Limb (tissue), 2 donors: ENCODE data around the gene ASB3.
"Not testable (repeated sequence)": the region's sequence is repeated elsewhere in the genome, so short reads cannot be mapped to it uniquely, and the experiment has no call there.

Experiments used
- DNase-seq, 2 donors: peaks; one replicate each; pipeline ENCODE4 v3.0.0-alpha.2; 2016; ENCODE audit errors: extremely low spot score in 2 of 2

Gene ASB3, protein sequence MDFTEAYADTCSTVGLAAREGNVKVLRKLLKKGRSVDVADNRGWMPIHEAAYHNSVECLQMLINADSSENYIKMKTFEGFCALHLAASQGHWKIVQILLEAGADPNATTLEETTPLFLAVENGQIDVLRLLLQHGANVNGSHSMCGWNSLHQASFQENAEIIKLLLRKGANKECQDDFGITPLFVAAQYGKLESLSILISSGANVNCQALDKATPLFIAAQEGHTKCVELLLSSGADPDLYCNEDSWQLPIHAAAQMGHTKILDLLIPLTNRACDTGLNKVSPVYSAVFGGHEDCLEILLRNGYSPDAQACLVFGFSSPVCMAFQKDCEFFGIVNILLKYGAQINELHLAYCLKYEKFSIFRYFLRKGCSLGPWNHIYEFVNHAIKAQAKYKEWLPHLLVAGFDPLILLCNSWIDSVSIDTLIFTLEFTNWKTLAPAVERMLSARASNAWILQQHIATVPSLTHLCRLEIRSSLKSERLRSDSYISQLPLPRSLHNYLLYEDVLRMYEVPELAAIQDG

GRCh38 chr2:53786705-53787613 lies at the start of gene ASB3, which contains the start of gene ERLEC1:
ASB3 (minus strand) TSS chr2:53786953; CDS start chr2:53765572, 21,381 bp downstream.
ERLEC1 (plus strand) TSS chr2:53787044; CDS start chr2:53787211, 167 bp downstream.
- peak; percentile 89 to 94 for DNase-seq

- DNase-seq = not testable (repeated sequence)
These were observed 43.2 kb upstream of the ASB3 start for GRCh38 chr2:53829980-53830290.

- no peak for DNase-seq
These were observed 42.7 kb upstream of the ASB3 start for GRCh38 chr2:53829273-53829979.

GRCh38 chr2:53828331-53828730 lies 41.6 kb upstream of the ASB3 start:
- DNase-seq = no peak

GRCh38 chr2:53827398-53828175 lies 40.8 kb upstream of the ASB3 start:
- no peak for DNase-seq

- DNase-seq = peak in 1 of 2 donors; percentile 15
These were observed 40.0 kb upstream of the ASB3 start for GRCh38 chr2:53826587-53827397.

DNA sequence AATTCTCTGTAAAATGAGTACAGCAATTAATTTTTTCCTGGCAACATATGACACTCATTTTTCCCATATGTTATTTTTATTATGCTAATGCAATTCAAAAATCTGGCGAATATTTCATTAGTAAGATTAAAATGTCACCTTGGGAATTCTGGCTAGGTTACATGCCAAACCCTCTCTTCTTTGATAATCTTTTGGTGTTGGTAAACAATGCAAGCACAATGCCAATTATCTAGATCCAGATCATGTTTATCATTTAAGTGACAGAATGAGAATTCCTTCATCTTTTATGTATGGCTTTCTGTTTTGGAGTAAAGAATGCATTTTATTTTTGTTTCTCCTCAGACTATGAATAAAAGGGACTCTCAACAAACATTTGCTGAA lies 39.3 kb upstream of the ASB3 start:
- no peak for DNase-seq

DNA sequence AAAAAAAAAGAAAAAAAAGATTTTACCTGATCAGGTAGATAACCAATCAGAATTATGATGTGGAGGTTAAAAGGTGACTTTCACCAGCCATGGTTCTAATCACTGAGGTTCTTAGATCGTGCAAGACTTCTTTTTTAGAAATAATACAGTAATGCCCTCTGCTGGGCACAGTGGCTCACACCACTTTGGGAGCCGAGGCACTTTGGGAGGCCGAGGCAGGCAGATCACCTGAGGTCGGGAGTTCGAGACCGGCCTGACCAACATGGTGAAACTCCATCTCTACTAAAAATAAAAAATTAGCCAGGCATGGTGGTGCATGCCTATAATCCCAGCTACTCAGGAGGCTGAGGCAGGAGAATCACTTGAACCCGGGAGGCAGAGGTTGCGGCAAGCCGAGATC lies 36.9 kb upstream of the ASB3 start:
- DNase-seq = not testable (repeated sequence)

DNA sequence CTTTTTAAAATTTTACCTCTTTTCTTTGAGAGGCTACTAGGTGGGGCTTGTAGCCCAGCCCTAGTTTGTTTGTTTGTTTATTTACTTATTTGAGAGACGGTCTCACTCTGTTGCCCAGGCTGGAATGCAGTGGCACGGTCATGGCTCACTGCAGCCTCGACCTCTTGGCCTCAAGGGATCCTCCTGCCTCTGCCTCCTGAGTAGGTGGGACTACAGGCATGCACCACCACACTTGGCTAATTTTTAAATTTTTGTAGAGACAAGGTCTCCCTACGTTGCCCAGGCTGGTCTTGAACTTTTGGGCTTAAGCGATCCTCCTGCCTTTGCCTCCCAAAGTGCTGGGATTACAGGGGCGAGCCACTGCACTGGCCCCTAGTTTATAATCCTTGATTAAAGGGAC lies 35.1 kb upstream of the ASB3 start:
- DNase-seq = no peak

DNA sequence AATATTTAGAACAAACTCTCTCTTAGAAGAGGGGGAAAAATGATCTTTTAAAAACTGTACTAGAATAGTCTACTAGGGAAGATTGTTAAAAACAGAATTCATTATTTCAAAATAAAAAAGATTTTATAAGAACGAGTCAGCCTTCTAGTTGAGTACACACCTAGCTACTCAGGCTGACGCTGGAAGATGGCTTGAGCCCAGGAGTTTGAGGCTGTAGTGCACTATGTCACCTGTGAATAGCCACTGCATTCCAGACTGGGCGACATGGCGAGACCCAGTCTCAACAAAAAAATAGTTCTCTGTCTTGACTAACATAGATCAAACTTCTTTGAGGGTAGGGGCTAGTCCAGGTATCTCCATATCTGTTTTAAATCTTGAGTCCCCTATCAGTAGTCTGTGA lies 34.0 kb upstream of the ASB3 start:
- no peak for DNase-seq

DNA sequence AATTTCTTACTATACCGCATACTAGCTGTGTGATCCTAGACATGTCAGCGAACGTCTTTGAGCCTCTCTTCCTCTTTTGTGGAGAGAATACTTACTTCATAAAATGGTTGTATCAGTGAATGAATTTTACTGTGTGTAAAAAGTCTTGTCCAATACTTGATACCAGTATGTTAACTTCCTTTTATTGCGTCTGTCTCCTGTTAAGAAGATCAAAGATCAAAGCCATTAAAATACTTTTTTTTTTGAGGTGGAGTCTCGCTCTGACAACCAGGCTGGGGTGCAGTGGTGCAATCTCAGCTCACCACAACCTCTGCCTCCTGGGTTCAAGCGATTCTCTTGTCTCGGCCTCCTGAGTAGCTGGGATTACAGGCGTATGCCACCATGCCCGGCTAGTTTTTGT lies 33.3 kb upstream of the ASB3 start:
- no peak for DNase-seq

GRCh38 chr2:53819634-53820033 lies 32.9 kb upstream of the ASB3 start:
- no peak for DNase-seq

- no peak for DNase-seq
These were observed 32.2 kb upstream of the ASB3 start for GRCh38 chr2:53818854-53819435.

DNA sequence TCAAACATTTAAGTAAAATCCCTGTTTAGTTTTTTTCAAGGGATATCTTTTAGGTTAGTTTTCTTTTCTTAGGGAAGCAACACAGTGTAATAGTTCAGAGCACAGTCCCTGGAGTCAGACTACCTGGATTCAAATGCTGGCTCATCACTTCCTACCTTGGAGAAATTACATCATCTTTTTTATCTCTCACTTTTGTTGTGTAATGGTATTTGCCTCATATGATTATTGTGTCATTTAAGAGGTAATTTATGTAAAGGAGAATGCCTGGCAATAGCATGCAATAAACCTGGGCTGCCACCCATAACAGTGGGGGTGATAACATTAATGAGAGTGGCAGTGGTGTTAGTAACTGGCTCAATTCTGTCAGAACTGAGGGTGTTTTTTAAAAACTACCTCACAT lies 26.4 kb upstream of the ASB3 start:
- DNase-seq = no peak

DNA sequence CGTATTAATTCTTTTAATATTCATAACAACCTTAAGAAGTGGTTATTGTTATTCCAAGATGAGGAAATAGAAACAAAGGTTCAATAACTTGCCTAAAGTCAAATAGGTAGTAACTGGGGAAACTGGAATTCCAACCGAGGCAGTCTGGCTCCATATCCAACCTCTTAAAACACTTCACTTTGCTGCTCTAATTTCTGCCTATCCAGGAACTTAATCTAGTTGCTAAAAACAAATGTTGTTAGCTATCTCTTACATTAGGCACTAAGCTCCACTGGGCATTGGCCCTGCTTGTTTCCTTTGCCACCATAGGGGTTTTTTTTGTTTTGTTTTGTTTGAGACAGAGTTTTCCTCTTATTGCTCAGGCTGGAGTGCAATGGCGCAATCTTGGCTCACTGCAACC lies 24.8 kb upstream of the ASB3 start:
- DNase-seq = no peak

DNA sequence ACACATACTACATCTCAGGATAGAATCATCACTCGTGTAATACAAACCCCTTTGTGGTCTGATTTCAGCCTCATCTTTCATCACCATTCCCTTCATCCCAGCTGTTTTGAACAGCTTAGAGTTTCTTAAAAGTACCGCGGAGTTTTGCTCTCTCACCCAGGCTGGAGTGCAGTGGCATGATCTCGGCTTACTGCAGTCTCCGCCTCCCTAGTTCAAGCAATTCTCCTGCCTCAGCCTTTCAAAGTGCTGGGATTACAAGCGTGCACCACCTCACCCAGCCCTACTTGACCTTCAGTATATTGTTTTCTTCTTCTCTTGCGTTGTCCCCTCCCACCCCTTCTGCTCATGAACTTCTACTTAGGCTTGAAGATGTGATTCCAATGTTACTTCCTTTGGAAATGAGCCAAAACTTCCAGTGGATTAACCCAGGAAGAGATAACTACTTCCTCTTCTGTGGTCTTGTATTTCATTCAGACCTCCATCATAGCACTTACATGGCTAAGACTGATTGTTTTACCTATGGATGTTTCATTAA lies 15.9 kb upstream of the ASB3 start:
- DNase-seq = no peak

DNA sequence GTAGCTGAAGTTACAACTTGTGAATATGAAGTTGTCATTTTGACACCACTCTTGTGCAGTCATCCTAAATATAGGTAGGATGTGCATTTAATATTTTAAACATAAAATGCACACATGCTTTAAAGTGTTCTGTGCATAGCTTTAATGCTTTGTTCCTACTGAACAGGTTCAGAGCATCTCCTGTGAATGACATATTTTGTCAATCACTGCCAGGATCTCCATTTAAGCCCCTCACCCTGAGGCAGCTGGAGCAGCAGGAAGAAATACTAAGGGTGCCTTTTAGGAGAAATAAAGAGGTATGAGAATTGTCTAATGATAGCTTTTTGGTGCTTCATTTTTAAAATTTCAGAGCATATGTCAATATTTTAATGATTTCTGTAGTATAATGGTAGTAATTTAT lies 14.8 kb upstream of the ASB3 start:
- no peak for DNase-seq

DNA sequence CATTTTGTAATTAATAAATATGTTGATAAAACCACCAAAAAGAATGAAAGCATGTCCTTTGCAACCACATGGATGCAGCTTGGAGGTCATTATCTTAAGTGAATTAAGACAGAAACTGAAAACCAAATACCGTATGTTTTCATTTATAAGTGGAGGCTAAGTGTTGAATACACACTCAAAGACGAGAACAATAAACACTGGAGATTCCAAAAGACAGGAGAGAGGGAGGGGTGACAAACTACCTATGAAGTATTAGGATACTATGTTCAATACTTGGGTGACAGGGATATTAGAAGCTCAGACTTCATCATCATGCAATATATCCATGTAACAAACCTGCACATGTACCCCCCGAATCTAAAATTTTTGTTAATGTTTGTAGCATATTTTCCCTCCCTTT lies 7.1 kb upstream of the ASB3 start:
- DNase-seq = no peak

- DNase-seq = no peak
These were observed 6.5 kb upstream of the ASB3 start for GRCh38 chr2:53793261-53793660.
